GM13977 (cell line): ENCODE measurements around the gene DCTN4.

Source experiments
- DNase-seq: peaks from one replicate; pipeline ENCODE4 v3.0.0; 2012; ENCODE audit warnings: low spot score
- in situ Hi-C: fragments of 300-500 bp; cut with MboI; formaldehyde crosslinking; loops from one replicate; pipeline ENCODE4 v1.12.0; 2022; ENCODE audit warnings: low sequenced_read_pairs, low pct_unique_long_range_greater_than_20kb, mixed read lengths, inconsistent platforms; ENCODE audit not compliant: unreplicated experiment
- TF ChIP-seq, protein P1 (sequence below): IDR thresholded peaks from 2 replicates; pipeline ENCODE4 v1.5.1; 2012; ENCODE audit warnings: mild to moderate bottlenecking, control low read depth; ENCODE audit not compliant: insufficient read depth; ENCODE audit errors: extremely low read depth, missing control alignments

The DCTN4 gene

GRCh38 chr5:150674341-150674821 is 84.4 kb downstream of the DCTN4 start:
- TF ChIP-seq, protein P1, sequence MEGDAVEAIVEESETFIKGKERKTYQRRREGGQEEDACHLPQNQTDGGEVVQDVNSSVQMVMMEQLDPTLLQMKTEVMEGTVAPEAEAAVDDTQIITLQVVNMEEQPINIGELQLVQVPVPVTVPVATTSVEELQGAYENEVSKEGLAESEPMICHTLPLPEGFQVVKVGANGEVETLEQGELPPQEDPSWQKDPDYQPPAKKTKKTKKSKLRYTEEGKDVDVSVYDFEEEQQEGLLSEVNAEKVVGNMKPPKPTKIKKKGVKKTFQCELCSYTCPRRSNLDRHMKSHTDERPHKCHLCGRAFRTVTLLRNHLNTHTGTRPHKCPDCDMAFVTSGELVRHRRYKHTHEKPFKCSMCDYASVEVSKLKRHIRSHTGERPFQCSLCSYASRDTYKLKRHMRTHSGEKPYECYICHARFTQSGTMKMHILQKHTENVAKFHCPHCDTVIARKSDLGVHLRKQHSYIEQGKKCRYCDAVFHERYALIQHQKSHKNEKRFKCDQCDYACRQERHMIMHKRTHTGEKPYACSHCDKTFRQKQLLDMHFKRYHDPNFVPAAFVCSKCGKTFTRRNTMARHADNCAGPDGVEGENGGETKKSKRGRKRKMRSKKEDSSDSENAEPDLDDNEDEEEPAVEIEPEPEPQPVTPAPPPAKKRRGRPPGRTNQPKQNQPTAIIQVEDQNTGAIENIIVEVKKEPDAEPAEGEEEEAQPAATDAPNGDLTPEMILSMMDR, result no peak

GRCh38 chr5:150672884-150673275 is 85.9 kb downstream of the DCTN4 start:
- TF ChIP-seq, protein P1, result no peak
- in situ Hi-C loops, result no loop called here
- DNase-seq, result no peak

More at GRCh38 chr5:150674341-150674821, 84.4 kb downstream of the DCTN4 start:
- in situ Hi-C loops, result no loop called here
- DNase-seq, result no peak

DNA sequence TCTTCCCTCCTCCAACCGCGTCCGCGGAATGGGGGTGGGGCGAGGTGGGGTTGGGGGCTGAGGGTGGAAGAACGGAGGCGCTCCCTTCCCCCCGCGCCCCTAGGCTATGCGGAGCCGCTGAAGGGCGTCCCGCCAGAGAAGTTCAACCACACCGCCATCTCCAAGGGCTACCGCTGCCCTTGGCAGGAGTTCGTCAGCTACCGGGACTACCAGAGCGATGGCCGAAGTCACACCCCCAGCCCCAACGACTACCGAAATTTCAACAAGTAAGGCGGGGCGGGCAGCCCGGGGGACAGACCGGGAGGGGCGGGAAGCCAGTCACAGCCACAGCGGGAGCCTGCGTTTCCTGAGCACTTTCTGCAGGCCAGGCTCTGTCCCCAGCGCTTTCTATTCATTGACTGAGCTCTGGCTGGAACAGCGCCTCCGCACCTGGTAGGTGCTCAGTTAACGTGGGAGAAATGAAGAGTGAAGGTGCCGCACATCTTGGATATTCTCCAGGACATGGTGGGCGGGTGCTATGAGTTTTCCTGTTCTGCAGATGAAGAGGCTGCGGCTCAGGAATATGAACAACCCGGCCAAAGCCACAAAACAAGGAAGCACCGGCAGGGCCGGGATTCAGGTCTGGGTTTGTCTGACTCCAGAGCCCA is 86.5 kb downstream of the DCTN4 start:
- in situ Hi-C loops, result no loop called here
- TF ChIP-seq, protein P1, result no peak
- DNase-seq, result peak; percentile 49

GRCh38 chr5:150671509-150672236 is 87.1 kb downstream of the DCTN4 start:
- in situ Hi-C loops, result no loop called here
- peak; percentile 34 for DNase-seq
- TF ChIP-seq, protein P1, result no peak

DNA sequence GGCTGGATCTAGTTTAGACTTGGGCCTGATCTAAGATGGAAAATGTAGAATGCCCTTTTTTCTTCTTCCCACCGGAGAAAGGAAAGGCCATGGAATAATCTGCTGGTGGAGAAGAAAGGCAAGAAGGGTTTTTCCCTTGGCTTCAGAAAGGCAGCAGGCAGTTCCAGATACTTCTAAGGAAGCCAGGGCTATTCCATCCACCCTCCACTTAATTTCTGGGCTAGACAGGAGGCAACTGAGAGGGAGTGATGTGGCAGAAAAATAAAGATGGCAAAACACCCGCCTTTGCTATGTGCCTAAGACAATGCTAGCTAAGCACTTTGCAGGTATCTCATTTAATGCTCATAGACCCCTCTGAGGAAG is 87.9 kb downstream of the DCTN4 start:
- peak; percentile 25 for DNase-seq
- TF ChIP-seq, protein P1, result no peak
- in situ Hi-C loops, result no loop called here

- in situ Hi-C loops, result no loop called here
- DNase-seq, result peak; percentile 8
- TF ChIP-seq, protein P1, result no peak
These were observed 88.4 kb downstream of the DCTN4 start for GRCh38 chr5:150670275-150670947.
